ENCODE data around the gene KLK13. TPM values are rescaled to one million over a fixed set of nuclear protein-coding genes. Genes with fewer than 3 reads are reported as not detected.

KLK13 gene
- polyA plus RNA-seq, 3 donors from 2014 or later: not detected

DNA sequence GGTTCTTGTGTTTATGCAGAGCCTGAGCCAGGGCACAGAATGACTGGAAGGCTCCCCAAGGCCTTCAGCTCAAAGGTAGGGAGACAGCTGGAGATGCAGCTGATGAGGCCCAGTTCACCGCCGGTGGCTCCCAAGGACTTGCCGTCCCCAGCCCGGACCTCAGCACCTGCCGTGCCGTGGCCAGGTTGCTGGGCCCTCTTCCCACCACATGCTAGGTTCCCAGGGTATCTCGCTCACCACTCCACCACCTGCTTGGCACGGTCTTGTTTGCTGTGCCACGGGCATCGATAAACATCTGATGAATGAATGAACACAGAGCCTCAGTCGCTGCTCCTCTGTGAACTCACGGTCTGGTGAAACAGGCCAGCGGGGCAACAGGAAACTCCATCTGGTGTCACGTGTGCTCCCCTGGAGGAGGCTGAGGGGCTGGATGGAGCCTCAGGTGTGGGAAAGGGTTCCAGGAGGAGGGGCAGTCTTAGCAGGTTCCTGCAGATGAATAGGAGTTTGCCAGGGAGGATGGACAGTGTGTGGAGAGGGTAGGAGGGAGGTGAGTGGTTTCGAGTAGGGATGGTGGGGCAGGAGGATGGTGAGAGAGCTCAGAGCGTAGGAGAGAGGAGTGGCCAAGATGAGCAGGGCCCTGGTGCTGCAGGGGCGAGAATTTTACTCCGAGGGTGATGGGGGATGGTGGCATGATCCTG is 21.4 kb upstream of the KLK13 start:
- Mint-ChIP-seq H3K36me3 (peaks cover 4% of the 10 kb centered on the region in 3 donors), H3K27me3 (ENCODE audit: low read depth in 3 of 3) (peaks cover 5 to 8% (median 6%) of the 10 kb centered on the region in 3 donors), H3K4me1 (no peaks in the 10 kb centered on the region), H3K4me3 (no peak overlapping the region), H3K9me3 (no peaks in the 10 kb centered on the region), H3K27ac (no peak overlapping the region)
- DNase-seq: no peak

DNA sequence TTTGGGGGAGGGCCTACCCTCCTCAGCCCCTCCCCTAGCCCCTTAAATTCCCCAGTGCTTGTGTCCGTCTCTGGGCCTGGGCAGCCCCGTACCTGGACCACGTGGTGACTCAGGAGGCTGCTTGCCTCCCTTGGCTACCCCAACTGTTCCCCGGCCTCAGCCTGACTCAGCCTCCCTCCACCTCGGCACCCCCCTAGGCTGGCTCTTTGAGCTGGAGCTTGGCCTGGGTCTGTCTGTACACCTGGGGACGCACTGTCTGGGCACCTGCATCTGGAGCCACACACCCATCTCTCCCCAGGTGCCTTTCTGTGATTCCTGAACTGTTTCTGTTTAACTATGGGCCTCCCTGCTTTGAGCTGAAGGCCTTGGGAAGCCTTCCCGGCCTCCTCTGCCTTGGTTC is 19.6 kb upstream of the KLK13 start:
- peaks cover 4 to 8% (median 5%) of the 10 kb centered on the region in 3 donors for H3K27me3 Mint-ChIP-seq (ENCODE audit: low read depth in 3 of 3)
- no peaks in the 10 kb centered on the region for H3K4me1 Mint-ChIP-seq
- no peak overlapping the region for H3K27ac Mint-ChIP-seq
- no peak overlapping the region for H3K4me3 Mint-ChIP-seq
- H3K9me3 Mint-ChIP-seq: no peaks in the 10 kb centered on the region
- DNase-seq: no peak
- H3K36me3 Mint-ChIP-seq: peaks cover 4% of the 10 kb centered on the region in 3 donors

DNA sequence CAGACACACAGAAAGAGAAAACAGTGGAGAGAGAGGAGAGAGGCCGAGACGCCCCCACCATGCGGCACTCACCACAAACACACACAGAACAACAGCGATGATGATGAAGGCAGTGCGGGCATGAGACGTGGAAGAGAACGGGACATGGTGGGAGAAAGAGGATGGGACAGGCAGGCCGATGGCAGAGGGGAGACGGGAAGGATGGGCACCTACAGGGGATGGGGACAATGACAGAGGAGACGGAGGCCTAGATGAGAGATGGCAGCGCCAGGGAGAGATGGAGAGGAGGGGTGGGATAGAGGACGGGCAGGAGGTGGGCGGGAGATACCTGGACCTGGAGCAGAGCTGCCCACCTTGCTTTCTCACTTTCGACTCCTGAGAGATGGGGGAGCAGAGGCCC is 18.9 kb upstream of the KLK13 start:
- Mint-ChIP-seq H3K27me3 (ENCODE audit: low read depth in 3 of 3) (peaks cover 4 to 8% (median 5%) of the 10 kb centered on the region in 3 donors), H3K4me1 (no peaks in the 10 kb centered on the region), H3K36me3 (peaks cover 4% of the 10 kb centered on the region in 3 donors), H3K27ac (peak overlapping the region in 1 of 6 donors; percentile 88), H3K4me3 (no peak overlapping the region), H3K9me3 (no peaks in the 10 kb centered on the region)
- DNase-seq: no peak

- no peak overlapping the region for H3K4me3 Mint-ChIP-seq
- H3K27me3 Mint-ChIP-seq (ENCODE audit: low read depth in 3 of 3): peaks cover 4 to 8% (median 5%) of the 10 kb centered on the region in 3 donors
- H3K9me3 Mint-ChIP-seq: no peaks in the 10 kb centered on the region
- peak overlapping the region in 1 of 6 donors; percentile 88 for H3K27ac Mint-ChIP-seq
- no peaks in the 10 kb centered on the region for H3K4me1 Mint-ChIP-seq
- peaks cover 4 to 8% (median 4%) of the 10 kb centered on the region in 3 donors for H3K36me3 Mint-ChIP-seq
- no peak for DNase-seq
Measured at GRCh38 chr19:51083181-51083580, 18.3 kb upstream of the KLK13 start.

GRCh38 chr19:51082611-51083010 is 17.7 kb upstream of the KLK13 start, which contains the start of gene KLK14:
TSS of gene KLK14 (minus strand) at chr19:51082887. CDS start at chr19:51082614, 273 bp downstream.
- Mint-ChIP-seq H3K27ac (peak within 1 kb of the TSS in 1 of 6 donors; percentile 88), H3K4me1 (no peaks in the 10 kb centered on the region), H3K9me3 (no peaks in the 10 kb centered on the region), H3K4me3 (no peak within 1 kb of the TSS), H3K36me3 (peaks cover 4 to 8% (median 4%) of the 10 kb centered on the region in 3 donors), H3K27me3 (ENCODE audit: low read depth in 3 of 3) (peaks cover 4 to 8% (median 5%) of the 10 kb centered on the region in 3 donors)
- no peak for DNase-seq

DNA sequence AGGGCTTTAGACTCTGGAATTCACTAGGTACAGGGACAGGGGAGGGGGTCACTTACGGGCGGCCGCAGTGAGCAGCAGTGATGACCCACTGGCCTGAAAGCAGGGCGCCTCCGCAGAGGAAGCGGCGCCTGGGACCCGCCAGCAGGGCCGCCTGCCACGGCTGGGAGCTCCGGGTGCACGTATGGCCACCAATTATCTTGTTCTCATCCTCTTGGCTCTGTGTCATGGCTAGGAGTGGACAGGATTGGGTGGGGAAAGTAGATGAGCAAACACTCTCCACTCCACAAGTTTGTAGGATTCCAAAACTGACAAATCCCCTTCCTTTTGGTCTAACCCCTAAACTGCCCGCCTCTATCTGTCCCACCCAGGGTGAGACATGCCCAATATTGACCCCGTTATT is 16.6 kb upstream of the KLK13 start:
- Mint-ChIP-seq H3K9me3 (no peaks in the 10 kb centered on the region), H3K4me1 (no peaks in the 10 kb centered on the region), H3K27ac (no peak overlapping the region), H3K36me3 (peaks cover 0 to 8% (median 4%) of the 10 kb centered on the region in 3 donors), H3K4me3 (no peak overlapping the region), H3K27me3 (ENCODE audit: low read depth in 3 of 3) (peaks cover 4 to 8% (median 5%) of the 10 kb centered on the region in 3 donors)
- no peak for DNase-seq

GRCh38 chr19:51079481-51080110 is 14.7 kb upstream of the KLK13 start:
- Mint-ChIP-seq H3K4me3 (no peak overlapping the region), H3K9me3 (no peaks in the 10 kb centered on the region), H3K4me1 (no peaks in the 10 kb centered on the region), H3K27me3 (ENCODE audit: low read depth in 3 of 3) (peaks cover 2 to 6% (median 4%) of the 10 kb centered on the region in 3 donors), H3K36me3 (peaks cover 0 to 8% (median 4%) of the 10 kb centered on the region in 3 donors), H3K27ac (no peak overlapping the region)
- no peak for DNase-seq

DNA sequence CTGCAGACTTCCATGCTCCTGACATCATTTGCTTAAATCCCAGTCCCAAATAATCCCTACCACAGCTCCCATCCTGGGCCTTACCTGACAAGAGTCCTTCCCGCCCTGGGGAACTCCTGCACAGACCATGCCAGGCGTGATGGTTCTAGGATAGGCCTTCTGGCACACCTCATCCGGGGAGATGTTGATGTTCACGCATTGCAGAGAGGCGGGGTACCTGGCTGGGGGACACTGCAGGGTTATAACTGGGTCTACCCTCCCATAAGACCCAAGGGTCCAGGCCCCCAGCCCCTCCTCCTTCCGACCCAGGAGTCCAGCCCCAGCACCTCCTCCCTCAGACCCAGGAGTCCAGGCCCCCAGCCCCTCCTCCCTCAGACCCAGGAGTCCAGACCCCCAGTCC is 13.8 kb upstream of the KLK13 start:
- no peaks in the 10 kb centered on the region for H3K4me1 Mint-ChIP-seq
- peaks cover 4 to 5% (median 4%) of the 10 kb centered on the region in 3 donors for H3K27me3 Mint-ChIP-seq (ENCODE audit: low read depth in 3 of 3)
- no peak overlapping the region for H3K4me3 Mint-ChIP-seq
- peaks cover 4 to 8% (median 6%) of the 10 kb centered on the region in 3 donors for H3K36me3 Mint-ChIP-seq
- peaks cover 0 to 6% (median 2%) of the 10 kb centered on the region in 6 donors for H3K9me3 Mint-ChIP-seq
- DNase-seq: no peak
- peak overlapping the region in 1 of 6 donors; percentile 42 for H3K27ac Mint-ChIP-seq

GRCh38 chr19:51078104-51078503 is 13.2 kb upstream of the KLK13 start:
- no peak for DNase-seq
- no peak overlapping the region for H3K4me3 Mint-ChIP-seq
- H3K27ac Mint-ChIP-seq: peak overlapping the region in 2 of 6 donors; percentile 13 to 42
- H3K27me3 Mint-ChIP-seq (ENCODE audit: low read depth in 3 of 3): peaks cover 2 to 7% (median 4%) of the 10 kb centered on the region in 3 donors
- no peaks in the 10 kb centered on the region for H3K4me1 Mint-ChIP-seq
- peaks cover 3 to 4% (median 4%) of the 10 kb centered on the region in 3 donors for H3K36me3 Mint-ChIP-seq
- peaks cover 3 to 13% (median 7%) of the 10 kb centered on the region in 6 donors for H3K9me3 Mint-ChIP-seq

DNA sequence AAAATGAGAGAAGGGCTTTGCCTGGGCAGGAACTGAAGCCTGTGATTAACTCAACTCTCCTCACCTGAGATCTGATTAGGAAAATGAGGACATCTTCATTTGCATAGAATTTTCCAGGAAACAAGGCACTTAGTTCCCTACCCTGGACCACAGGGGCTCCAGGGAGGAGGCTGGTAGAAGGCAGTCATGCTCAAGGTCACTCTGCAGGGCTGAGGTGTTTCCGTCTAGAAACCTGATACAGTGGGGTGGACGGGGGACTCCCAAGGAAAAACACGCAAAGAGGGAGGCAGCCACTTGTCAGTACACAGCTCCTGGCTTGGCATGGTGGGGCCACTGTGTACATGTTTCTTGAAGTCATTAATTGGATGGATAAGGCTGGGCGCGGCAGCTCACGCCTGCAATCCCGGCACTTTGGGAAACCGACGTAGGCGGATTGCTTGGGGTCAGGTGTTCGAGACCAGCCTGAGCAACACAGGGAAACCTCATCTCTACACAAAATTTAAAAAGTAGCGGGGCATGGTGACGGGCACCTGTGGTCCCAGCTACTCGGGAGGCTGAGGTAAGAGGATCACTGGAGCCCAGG is 11.8 kb upstream of the KLK13 start:
- Mint-ChIP-seq H3K27ac (no peak overlapping the region), H3K4me1 (no peaks in the 10 kb centered on the region), H3K27me3 (ENCODE audit: low read depth in 3 of 3) (peaks cover 2 to 7% (median 2%) of the 10 kb centered on the region in 3 donors), H3K4me3 (no peak overlapping the region), H3K36me3 (peaks cover 3 to 4% (median 4%) of the 10 kb centered on the region in 3 donors), H3K9me3 (peaks cover 3 to 15% (median 8%) of the 10 kb centered on the region in 6 donors)
- no peak for DNase-seq

- H3K4me1 Mint-ChIP-seq: no peaks in the 10 kb centered on the region
- no peak overlapping the region for H3K27ac Mint-ChIP-seq
- DNase-seq: no peak
- peaks cover 2 to 7% (median 3%) of the 10 kb centered on the region in 3 donors for H3K27me3 Mint-ChIP-seq (ENCODE audit: low read depth in 3 of 3)
- peaks cover 3 to 4% (median 4%) of the 10 kb centered on the region in 3 donors for H3K36me3 Mint-ChIP-seq
- peaks cover 3 to 15% (median 8%) of the 10 kb centered on the region in 6 donors for H3K9me3 Mint-ChIP-seq
- no peak overlapping the region for H3K4me3 Mint-ChIP-seq
Measured at GRCh38 chr19:51075998-51076397, 11.1 kb upstream of the KLK13 start.

- H3K4me1 Mint-ChIP-seq: peaks cover 0 to 2% of the 10 kb centered on the region in 2 donors
- no peak overlapping the region for H3K4me3 Mint-ChIP-seq
- peaks cover 5 to 16% (median 7%) of the 10 kb centered on the region in 3 donors for H3K27me3 Mint-ChIP-seq (ENCODE audit: low read depth in 3 of 3)
- H3K9me3 Mint-ChIP-seq: peaks cover 3 to 15% (median 8%) of the 10 kb centered on the region in 6 donors
- H3K27ac Mint-ChIP-seq: no peak overlapping the region
- DNase-seq: no peak
- peaks cover 0 to 4% (median 3%) of the 10 kb centered on the region in 3 donors for H3K36me3 Mint-ChIP-seq
Measured at GRCh38 chr19:51071095-51071405, 6.2 kb upstream of the KLK13 start.

GRCh38 chr19:51070334-51071094 is 5.6 kb upstream of the KLK13 start:
- Mint-ChIP-seq H3K27me3 (ENCODE audit: low read depth in 3 of 3) (peaks cover 7 to 19% (median 8%) of the 10 kb centered on the region in 3 donors), H3K36me3 (peaks cover 0 to 4% (median 3%) of the 10 kb centered on the region in 3 donors), H3K4me1 (peaks cover under 1 to 3% of the 10 kb centered on the region in 2 donors), H3K27ac (no peak overlapping the region), H3K4me3 (no peak overlapping the region), H3K9me3 (peaks cover 3 to 15% (median 8%) of the 10 kb centered on the region in 6 donors)
- DNase-seq: no peak
